Karpas-422 (cell line): ENCODE data around the gene BCOR. TPM values are rescaled to one million over a fixed set of nuclear protein-coding genes. Genes with fewer than 3 reads are reported as not detected.

Experiments used
- DNase-seq: peaks from one replicate; pipeline ENCODE4 v3.0.0-alpha.2; 2015
- H2AFZ ChIP-seq: fragments of 200-600 bp; sonication (generic); 2 replicates; pipeline ENCODE4 v1.6.1; 2014; ENCODE audit warnings: antibody characterized with exemption, low read length, mixed read lengths
- H3K27ac ChIP-seq: fragments of 200-600 bp; sonication (generic); 2 replicates; pipeline ENCODE4 v1.5.1; 2014; ENCODE audit warnings: mild to moderate bottlenecking, low read length, moderate library complexity
- H3K27me3 ChIP-seq: fragments of 200-600 bp; sonication (generic); 2 replicates; pipeline ENCODE4 v1.6.1; 2014; ENCODE audit warnings: low read length, mixed read lengths
- H3K36me3 ChIP-seq: fragments of 200-600 bp; sonication (generic); 2 replicates; pipeline ENCODE4 v1.6.1; 2014; ENCODE audit warnings: low read length, mixed read lengths; ENCODE audit not compliant: insufficient read depth
- H3K4me1 ChIP-seq: fragments of 200-600 bp; sonication (generic); 2 replicates; pipeline ENCODE4 v1.6.1; 2014; ENCODE audit warnings: mild to moderate bottlenecking, low read length, mixed read lengths
- H3K4me2 ChIP-seq: fragments of 200-600 bp; sonication (generic); 2 replicates; pipeline ENCODE4 v1.6.1; 2014; ENCODE audit warnings: low read length, low read depth, mild to moderate bottlenecking; ENCODE audit not compliant: poor library complexity, severe bottlenecking
- H3K4me3 ChIP-seq: fragments of 200-600 bp; sonication (generic); 2 replicates; pipeline ENCODE4 v1.5.1; 2014; ENCODE audit warnings: mild to moderate bottlenecking, antibody characterized with exemption, low read length, mixed read lengths
- H3K79me2 ChIP-seq: fragments of 200-600 bp; sonication (generic); 2 replicates; pipeline ENCODE4 v1.6.1; 2014; ENCODE audit warnings: mild to moderate bottlenecking, low read length, mixed read lengths
- H3K9ac ChIP-seq: fragments of 200-600 bp; sonication (generic); 2 replicates; pipeline ENCODE4 v1.6.0; 2014; ENCODE audit warnings: low read length
- H3K9me2 ChIP-seq: fragments of 200-600 bp; sonication (generic), shearing (Covaris generic); replicated peaks from 2 replicates; pipeline ENCODE4 v1.6.0; 2014; ENCODE audit warnings: mild to moderate bottlenecking, low read length, moderate library complexity; ENCODE audit not compliant: insufficient read depth
- H3K9me3 ChIP-seq: fragments of 300-700, 200-600 bp; sonication (generic); 2 replicates; pipeline ENCODE4 v1.6.1; 2014; ENCODE audit warnings: low read length, mixed read lengths
- H4K20me1 ChIP-seq: fragments of 200-600 bp; sonication (generic); 2 replicates; pipeline ENCODE4 v1.6.1; 2014; ENCODE audit warnings: mild to moderate bottlenecking, antibody characterized with exemption, low read length, low read depth; ENCODE audit not compliant: insufficient read depth
- total RNA-seq: library from RNA; depleted of rRNA; stranded (reverse); fragments of >200 nt; shearing (Covaris generic); gene quantifications from 2 replicates; pipeline ENCODE4 v1.2.3, GENCODE V29; 2014; ENCODE audit warnings: low replicate concordance

BCOR gene
- total RNA-seq, 1 experiment from 2014 or later, result 49.9 TPM

DNA sequence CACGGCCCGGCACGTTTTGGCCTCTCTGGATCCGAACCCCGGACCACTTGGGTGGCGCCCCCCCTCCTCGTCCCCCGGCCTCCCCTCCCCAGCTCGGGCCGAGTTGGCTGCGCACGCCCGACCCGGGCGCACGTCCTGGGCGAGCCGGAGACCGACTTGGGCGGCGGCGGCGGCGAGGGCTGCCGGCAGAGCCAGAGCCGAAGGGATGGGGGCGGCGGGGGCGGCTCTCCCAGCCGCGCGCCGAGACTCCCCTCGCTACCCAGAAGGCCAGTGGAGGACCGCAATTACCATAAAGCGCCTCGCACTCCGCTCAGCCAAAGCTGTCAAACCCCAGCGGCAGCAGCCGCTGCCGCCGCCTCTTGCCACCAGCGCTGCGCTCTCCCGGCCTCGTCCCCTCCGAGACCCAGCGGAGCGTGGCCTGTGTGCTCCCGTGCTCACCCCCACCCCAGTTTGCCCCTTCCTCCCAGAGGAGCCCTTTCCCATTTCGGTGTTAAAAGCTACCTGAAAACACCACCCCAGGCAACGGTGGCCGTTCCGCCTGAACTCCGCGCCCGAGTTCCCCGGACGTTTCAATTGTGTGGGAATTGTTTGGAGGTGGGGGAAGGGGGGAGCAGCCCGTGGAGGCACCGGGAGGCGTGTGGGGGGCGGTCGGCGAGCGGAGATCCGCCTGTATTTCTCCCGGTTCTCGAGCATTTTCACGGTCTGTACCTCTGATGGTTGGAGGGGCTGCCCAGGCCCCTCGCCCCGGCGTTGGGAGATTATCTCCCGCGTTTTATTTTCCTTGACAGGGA lies 701 bp upstream of the BCOR start:
- H3K9me2 ChIP-seq, result no peaks in the 10 kb centered on the region
- H3K79me2 ChIP-seq, result peaks cover 7% of the 10 kb centered on the region
- H4K20me1 ChIP-seq, result peaks cover 23% of the 10 kb centered on the region

DNA sequence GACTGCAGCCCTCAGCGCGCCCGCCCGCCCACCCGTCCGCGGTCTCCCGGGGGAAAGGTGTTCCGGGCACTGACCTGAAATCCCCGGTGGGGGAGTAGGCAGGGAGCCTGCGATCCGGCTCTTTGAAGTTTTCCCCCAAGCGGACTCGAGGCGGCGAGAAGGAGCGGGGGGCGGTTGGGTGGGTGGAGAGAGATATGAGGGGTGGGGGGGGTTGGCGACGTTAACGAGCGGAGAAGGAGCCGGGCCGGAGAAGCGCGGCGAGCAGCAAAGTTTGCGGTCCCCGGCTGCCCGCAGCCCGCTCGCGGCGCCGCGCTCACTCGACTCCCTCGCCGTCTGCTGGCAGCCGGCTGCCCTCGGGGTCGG lies 636 bp downstream of the BCOR start:
- H3K4me3 ChIP-seq, result peak overlapping the region; percentile 62; the same call in 1 of the 2 replicates
- H3K4me1 ChIP-seq, result peaks cover 72% of the 10 kb centered on the region
- no peak overlapping the region for H3K4me2 ChIP-seq
- peaks cover 36% of the 10 kb centered on the region for H4K20me1 ChIP-seq
- no peak overlapping the region for H3K27ac ChIP-seq
- no peaks in the 10 kb centered on the region for H3K9me3 ChIP-seq
- no peaks in the 10 kb centered on the region for H3K36me3 ChIP-seq
- H3K9me2 ChIP-seq, result no peaks in the 10 kb centered on the region
- peak; percentile 59 for DNase-seq
- no peak overlapping the region for H2AFZ ChIP-seq
- peak overlapping the region; percentile 73 for H3K9ac ChIP-seq
- peaks cover 19% of the 10 kb centered on the region for H3K79me2 ChIP-seq
- 0 out of 2 replicates have a peak, but pooled peaks cover 2% of the 10 kb centered on the region for H3K27me3 ChIP-seq

More for the DNA sequence above, 701 bp upstream of the BCOR start:
- Histone ChIP-seq H3K27ac (peak overlapping the region; percentile 99), H3K9me3 (no peaks in the 10 kb centered on the region), H3K36me3 (no peaks in the 10 kb centered on the region), H3K27me3 (0 out of 2 replicates have a peak, but pooled peaks cover 2% of the 10 kb centered on the region), H3K4me1 (peaks cover 69% of the 10 kb centered on the region), H3K4me3 (peak overlapping the region; percentile 70), H3K9ac (peak overlapping the region; percentile 73), H2AFZ (no peak overlapping the region), H3K4me2 (peak overlapping the region; percentile 76)
- DNase-seq, result peak; percentile 85

- Histone ChIP-seq H3K27ac (peak overlapping the region; percentile 58), H3K4me3 (peak overlapping the region; percentile 66), H3K9me3 (no peaks in the 10 kb centered on the region), H3K79me2 (peaks cover 19% of the 10 kb centered on the region), H2AFZ (no peak overlapping the region), H4K20me1 (peaks cover 41% of the 10 kb centered on the region), H3K4me1 (peaks cover 72% of the 10 kb centered on the region), H3K27me3 (0 out of 2 replicates have a peak, but pooled peaks cover 2% of the 10 kb centered on the region), H3K36me3 (no peaks in the 10 kb centered on the region), H3K4me2 (peak overlapping the region; percentile 78), H3K9ac (peak overlapping the region; percentile 73), H3K9me2 (no peaks in the 10 kb centered on the region)
- peak; percentile 74 for DNase-seq
Observed at GRCh38 chrX:40096395-40097091, 1.2 kb downstream of the BCOR start.

DNA sequence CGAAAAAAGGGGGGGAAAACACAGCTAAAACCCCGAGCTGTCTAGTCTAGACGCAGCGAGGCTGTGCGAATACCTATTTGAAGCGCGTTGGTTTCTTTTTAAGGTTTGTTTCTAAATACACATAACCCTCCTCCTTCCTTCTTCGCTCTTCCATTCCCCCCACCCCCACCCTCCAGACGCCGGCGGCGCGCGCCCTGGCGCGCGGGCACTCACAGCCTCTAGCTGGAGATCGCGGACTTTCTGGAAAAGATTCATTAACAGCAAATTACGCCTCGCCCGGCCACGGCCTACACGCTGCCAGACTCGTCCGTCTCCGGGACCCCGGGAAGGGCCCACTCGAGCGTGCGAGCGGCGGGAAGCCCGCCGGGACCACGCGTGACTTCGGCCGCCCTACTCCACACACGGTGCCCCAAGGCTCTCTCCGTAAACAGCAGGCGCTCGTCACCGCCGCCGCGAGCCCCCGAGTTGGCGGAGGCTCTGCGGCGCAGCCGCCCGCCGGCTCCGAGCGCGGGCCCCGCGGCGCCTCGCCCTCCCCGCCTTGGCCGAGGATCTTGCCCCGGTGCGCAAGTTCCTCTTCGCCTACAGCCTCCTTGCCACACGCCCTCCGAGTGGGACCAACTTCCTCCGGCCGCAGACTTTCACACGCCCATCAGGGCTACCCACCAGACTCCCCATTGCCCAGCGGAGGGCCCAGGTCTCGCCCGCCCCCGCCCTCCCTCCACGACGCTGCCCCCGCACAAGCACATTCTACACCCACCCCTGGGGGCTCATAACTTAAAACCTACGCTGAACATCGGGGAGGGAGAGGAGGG lies 2.0 kb downstream of the BCOR start:
- H3K4me2 ChIP-seq, result peak overlapping the region; percentile 78
- H3K27me3 ChIP-seq, result 0 out of 2 replicates have a peak, but pooled peaks cover 2% of the 10 kb centered on the region
- peak overlapping the region; percentile 58; the same call in 1 of the 2 replicates for H3K27ac ChIP-seq
- H3K9ac ChIP-seq, result peak overlapping the region; percentile 73
- peaks cover 72% of the 10 kb centered on the region for H3K4me1 ChIP-seq
- no peaks in the 10 kb centered on the region for H3K9me3 ChIP-seq
- H3K36me3 ChIP-seq, result no peaks in the 10 kb centered on the region
- peak; percentile 79 for DNase-seq
- H3K79me2 ChIP-seq, result peaks cover 19% of the 10 kb centered on the region
- H3K9me2 ChIP-seq, result no peaks in the 10 kb centered on the region
- no peak overlapping the region for H2AFZ ChIP-seq
- H3K4me3 ChIP-seq, result peak overlapping the region; percentile 66
- H4K20me1 ChIP-seq, result peaks cover 47% of the 10 kb centered on the region

DNA sequence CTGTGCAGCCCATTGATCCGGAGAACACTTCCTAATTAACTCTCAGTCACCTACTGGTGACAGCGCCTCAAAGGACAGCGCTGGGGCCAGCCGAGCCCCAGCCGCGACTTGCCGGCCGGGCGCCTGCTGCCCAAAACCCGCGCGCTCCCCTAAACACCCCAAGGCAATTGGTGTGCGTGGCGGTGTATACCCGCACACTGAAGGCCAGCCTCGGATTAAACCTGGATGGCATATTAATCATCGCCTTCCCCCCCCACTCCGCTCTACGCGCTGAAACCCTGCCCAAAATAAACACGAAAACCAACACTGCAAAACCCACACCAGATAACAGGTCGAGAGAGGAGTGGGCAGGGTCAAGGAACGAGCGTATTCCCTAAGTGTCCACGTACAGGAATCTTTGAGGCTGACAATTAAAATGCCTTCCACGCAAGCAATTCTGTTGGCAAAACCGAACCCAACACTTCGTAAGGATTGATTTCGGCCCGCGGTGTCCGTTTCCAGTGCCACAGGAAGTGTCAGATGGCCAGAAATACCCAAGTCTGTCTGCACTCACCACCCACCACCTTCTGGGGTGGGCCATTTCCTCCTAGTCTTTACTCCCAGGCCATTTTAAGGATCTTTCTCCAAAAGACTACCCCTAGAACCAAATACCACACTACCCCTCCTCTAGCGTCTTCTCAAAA lies 2.7 kb downstream of the BCOR start:
- peak; percentile 45 for DNase-seq
- Histone ChIP-seq H3K4me2 (peak overlapping the region; percentile 78), H3K4me1 (peaks cover 72% of the 10 kb centered on the region), H3K36me3 (no peaks in the 10 kb centered on the region), H3K9ac (peak overlapping the region; percentile 73), H3K9me2 (no peaks in the 10 kb centered on the region), H3K27ac (no peak overlapping the region), H3K9me3 (no peaks in the 10 kb centered on the region), H4K20me1 (peaks cover 54% of the 10 kb centered on the region), H2AFZ (no peak overlapping the region), H3K27me3 (0 out of 2 replicates have a peak, but pooled peaks cover 2% of the 10 kb centered on the region), H3K79me2 (peaks cover 19% of the 10 kb centered on the region), H3K4me3 (peak overlapping the region; percentile 66)

GRCh38 chrX:40094041-40094899 lies 3.5 kb downstream of the BCOR start:
- H3K4me1 ChIP-seq, result peaks cover 72% of the 10 kb centered on the region

DNA sequence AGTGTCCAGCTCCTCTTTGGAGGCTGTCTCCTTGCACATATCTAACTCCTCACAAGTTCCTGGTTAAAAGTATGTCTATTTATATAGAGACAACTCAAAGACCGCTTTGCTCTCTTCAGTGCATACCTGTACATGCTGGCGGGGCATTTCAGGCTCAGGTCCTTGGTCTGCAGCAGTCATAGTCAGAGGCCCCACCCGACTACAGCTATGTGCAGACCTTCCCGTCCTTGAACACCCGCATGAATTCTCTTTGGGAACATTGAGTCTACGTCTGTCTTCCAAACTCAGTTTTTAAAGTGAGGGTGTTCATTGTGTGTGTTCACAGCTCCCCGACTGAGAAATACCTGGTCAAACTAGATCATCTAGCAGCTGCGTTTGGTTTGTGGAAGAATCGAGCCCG lies 4.2 kb downstream of the BCOR start:
- Histone ChIP-seq H3K27me3 (0 out of 2 replicates have a peak, but pooled peaks cover 2% of the 10 kb centered on the region), H3K9ac (no peak overlapping the region), H3K36me3 (no peaks in the 10 kb centered on the region), H3K79me2 (peaks cover 25% of the 10 kb centered on the region), H2AFZ (no peak overlapping the region), H3K4me2 (peak overlapping the region; percentile 43), H3K9me3 (no peaks in the 10 kb centered on the region), H4K20me1 (peaks cover 69% of the 10 kb centered on the region), H3K27ac (no peak overlapping the region), H3K4me1 (peaks cover 74% of the 10 kb centered on the region), H3K4me3 (no peak overlapping the region), H3K9me2 (no peaks in the 10 kb centered on the region)
- DNase-seq, result no peak

More at GRCh38 chrX:40094041-40094899, 3.5 kb downstream of the BCOR start:
- Histone ChIP-seq H3K4me2 (peak overlapping the region; percentile 78), H3K36me3 (no peaks in the 10 kb centered on the region), H3K27ac (no peak overlapping the region), H3K4me3 (peak overlapping the region; percentile 66; the same call in 1 of the 2 replicates), H3K79me2 (peaks cover 19% of the 10 kb centered on the region), H3K9me3 (no peaks in the 10 kb centered on the region), H3K27me3 (0 out of 2 replicates have a peak, but pooled peaks cover 2% of the 10 kb centered on the region), H3K9ac (0 out of 2 replicates have a peak overlapping the region, but pooled peaks have one; percentile 73), H4K20me1 (peaks cover 62% of the 10 kb centered on the region), H2AFZ (no peak overlapping the region), H3K9me2 (no peaks in the 10 kb centered on the region)
- DNase-seq, result no peak
